G401.6 (cell line): ENCODE measurements around the gene SH2D1B.

ENCODE experiments used
- FAIRE-seq: peaks from 2 replicates; lab custom pipeline; 2012; peaks lifted over from hg19 to GRCh38; lab: Jason Lieb, UNC

Gene SH2D1B

GRCh38 chr1:162381941-162382750 lies 29.8 kb downstream of the SH2D1B start:
- FAIRE-seq = no peak

- no peak for FAIRE-seq
Measured at GRCh38 chr1:162381383-162381782, 30.6 kb downstream of the SH2D1B start, which contains the start of gene C1orf226. Gene C1orf226 (plus strand): TSS chr1:162381728. CDS start chr1:162381902, 174 bp downstream.

DNA sequence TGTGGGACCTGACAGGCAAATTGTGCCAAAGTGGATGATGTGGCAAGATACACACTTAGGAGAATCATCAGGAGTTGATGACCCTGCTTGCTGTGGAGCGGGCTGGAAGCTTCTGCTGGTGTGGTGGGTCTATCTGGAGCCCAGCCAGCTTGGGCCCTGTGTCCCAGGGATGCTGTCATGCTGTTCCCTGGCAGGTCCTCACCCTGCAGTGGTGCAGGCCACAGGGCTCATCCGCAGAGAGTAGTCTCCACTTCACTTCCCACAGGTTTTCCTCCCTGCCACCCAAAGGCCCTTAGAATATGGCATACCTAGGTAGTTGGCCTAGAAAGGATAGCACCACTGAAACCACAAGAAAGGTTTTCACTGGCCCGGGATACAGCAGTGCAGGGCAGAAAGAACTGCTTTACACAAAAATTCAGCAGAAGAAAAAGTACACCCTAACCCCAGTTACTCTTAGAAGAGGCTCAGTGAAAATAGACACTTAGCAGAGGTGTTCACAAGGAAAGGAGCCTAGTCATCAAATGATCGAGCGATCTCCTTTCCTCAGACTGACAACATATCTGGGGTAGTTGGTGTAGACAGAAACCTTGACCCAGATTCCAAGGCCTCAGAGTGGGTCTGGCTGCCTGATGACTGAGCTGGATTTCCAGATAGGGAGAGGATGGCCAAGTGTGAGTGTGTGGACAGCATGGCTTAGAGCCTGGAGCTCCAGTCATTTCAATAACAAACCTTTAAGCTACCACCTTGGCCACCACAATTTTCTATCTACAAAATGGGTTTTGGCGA lies 31.7 kb downstream of the SH2D1B start:
- no peak for FAIRE-seq

GRCh38 chr1:162376691-162377090 lies 35.2 kb downstream of the SH2D1B start, which contains the start of gene SPATA46:
Gene SPATA46 (minus strand): TSS chr1:162376854. CDS start chr1:162376790, 64 bp downstream.
- FAIRE-seq = no peak

DNA sequence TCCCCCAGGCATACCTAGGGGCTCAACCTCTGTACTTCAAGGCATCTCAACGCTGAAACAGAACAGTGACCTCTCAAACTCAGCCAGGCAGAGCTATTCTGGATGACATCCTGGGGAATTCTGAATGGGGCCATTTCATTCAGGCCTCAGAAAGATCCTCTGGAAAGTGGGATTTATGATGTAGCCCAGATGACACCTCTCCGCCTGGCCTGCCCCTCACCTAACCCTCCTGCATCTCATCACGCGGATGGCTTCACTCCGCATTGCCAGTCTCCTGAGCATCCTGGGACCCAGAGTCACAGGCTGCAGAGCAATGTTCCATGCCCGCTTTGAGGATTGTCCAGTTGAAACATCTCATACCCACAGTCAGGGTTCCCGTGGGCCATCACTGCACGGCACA lies 36.5 kb downstream of the SH2D1B start:
- FAIRE-seq = no peak

DNA sequence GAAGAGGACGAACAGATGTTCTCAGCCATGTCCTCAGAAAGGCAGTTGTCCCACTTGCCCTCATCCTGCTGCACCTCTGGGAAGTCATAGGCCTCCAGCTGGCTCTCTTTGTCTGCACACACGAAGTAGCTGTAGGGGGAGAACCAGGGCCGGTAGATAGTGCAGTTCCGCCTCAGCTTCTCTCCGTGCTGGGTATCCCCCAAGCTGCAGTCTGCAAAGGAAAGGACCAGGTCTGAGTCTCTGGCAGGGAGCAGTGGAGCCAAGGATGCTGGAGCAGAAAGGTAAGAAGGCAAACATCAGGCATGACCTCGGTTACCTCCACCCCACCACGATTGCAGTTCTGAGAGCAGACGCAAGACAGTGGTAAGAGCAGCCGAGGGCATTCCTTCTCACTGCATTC lies 37.5 kb downstream of the SH2D1B start:
- no peak for FAIRE-seq

DNA sequence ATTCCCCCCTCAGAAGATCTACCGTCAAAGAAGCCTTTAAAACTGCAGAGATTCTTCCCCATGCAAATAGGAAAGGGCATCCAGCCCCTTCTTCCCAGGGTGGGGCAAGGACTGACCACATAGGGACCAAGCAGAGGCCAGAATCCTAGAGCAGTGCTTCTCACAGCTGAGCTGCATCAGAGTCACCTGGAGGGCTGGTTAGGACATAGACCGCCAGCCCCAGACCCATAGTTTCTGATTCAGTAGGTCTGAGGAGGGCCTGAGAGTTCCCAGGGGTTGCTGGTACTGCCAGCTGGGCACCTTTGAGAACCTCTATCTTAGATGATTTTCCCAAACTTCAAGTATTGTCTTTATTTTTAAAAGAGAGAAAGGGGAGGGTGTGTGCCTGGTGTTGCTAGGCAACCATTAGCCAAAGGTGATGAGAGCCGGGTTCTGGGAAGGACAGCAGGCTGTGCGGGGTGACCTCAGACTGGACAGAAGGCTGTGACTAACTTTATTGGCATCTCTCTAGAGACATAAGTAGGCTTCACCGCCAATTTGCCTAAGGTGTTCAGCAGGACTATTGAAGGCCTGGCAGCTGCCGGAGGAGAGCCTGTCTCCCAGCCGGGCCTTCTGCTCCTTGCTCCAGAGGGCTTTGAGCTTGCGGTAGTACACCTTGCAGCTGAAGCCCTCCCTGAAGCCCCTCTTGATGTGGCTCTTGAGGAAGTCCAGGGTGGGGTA lies 38.2 kb downstream of the SH2D1B start:
- no peak for FAIRE-seq

GRCh38 chr1:162373072-162373427 lies 38.9 kb downstream of the SH2D1B start:
- no peak for FAIRE-seq

DNA sequence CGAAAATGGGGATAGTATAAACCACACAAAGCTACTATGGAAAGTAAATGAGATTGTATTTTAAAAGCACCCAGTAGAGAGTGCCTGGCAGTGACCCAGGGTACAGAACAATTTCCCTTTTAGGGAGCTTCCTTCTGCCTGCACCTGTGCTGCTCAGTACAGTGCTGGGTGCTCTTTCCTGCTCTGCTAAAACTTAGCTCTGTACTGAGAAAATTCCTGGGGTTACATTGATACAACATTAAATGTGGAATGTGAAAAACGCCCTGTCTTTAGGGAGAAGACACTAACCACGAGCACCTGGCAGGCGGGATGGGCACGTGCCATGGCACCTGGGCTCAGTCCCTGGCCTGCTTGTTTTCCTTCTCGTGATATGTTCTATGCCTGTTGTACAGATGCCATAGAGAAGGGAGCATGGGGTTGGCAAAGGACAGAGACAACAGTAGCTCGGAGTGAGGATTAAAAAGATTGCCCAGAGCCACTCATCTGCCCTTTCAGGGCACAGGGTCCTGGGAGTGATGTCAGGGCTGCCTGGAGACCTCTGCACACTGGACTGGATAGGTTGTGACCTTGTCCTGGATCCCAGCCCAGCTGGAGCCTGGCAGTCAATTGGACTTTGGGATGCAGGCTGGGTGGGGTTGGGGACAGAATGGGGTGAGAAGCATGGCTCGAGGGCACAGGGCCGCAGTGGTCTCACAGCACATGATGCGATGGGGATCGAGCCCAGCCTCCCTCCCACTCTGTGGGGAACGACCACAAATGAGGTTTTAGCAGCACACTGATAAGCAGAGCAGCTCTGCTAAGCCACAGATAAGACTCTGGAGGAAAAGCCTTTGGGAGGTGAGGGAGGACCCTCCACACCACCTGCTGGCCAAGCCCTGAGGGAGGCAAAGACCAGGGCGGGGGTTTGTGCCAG lies 39.5 kb downstream of the SH2D1B start:
- FAIRE-seq = no peak

DNA sequence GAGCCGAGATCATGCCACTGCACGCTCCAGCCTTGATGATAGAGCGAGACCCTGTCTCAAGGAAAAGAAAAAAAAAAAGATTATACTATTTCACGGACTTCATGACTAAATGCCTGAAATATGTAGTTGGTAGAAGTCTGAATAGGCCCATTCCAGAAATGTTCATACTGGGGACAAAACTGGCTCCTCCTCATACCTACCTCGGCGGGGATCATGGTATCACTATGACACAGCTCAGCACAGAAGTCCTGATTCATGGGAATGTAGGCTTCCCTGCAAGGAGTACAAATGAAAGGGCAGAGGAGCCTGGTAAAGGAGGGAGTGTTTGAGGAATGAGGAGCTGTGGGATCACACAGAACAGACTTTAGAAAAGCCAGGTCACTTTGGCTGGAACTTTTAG lies 40.3 kb downstream of the SH2D1B start:
- no peak for FAIRE-seq

DNA sequence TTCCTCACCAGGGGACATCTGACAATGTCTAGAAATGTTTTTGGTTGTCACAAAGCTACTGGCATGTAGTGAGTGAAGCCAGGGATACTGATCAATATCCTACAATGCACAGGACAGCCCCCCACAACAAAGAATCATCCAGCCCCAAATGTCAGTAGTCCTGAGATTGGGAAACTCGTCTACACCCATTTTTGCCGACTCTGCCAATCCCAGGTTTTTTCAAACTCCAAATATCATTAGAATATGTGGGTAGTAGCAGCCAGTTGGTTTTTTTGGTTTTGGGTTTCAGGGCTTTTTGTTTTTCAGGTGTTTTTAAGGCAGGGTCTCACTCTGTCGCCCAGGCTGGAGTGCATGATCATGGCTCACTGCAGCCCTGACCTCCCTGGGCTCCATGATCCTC lies 41.2 kb downstream of the SH2D1B start:
- FAIRE-seq = no peak

DNA sequence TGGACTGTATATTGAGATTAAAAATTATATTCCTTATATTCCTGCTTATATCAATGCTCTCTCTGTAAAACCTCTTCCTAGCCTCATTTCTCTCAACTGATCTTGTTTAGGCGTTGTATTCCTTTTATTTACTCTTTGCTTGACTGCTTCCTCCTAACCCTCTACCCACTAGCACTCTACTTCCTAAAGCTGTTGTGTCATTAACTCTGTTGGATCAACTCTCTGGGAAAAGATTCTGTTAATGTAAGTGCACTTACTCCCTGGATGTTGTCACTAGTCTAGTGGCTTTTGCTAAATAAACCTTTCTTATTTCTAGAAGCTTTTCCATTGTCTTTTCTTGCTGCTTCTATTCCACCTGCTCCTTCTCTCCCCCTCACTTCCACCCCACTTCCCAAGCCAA lies 41.8 kb downstream of the SH2D1B start:
- FAIRE-seq = no peak

DNA sequence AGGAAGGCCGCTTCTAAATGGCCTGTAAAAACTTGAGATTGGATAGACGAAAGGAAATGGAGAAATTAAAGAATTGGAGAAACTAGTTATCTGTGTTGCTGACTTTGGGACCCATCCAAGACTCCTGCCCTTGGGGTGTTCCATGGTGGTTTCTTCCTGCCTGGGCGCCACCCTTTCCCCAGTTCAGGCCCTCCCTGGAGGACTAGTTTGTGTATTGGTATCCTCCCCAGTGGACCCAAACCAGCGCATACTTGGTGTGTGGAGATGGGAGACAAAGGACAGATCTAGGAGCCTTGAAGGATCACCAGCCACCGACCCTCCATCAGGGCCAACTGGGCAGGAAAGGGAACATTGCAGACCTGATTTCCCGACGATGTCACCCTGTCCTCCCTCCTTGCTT lies 42.4 kb downstream of the SH2D1B start:
- FAIRE-seq = no peak

DNA sequence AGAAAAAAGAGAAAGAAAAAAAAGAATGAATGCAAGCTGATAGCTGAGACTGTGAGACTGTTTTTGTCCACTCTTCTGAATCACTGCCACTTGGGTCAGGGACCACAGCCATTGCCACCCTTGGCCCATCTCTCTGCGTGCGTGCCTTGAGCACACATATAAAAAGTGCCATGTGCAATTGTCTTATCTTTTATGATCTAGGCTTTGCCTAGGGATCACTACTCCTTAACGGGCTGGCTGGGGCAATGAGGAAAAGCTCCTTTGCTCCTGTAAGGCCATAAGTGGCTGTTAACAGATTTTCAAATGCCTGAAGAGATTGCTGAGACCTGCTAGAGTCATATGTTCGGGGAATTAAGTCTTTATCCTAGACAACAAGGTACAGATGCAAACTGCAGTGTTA lies 43.5 kb downstream of the SH2D1B start:
- FAIRE-seq = no peak

DNA sequence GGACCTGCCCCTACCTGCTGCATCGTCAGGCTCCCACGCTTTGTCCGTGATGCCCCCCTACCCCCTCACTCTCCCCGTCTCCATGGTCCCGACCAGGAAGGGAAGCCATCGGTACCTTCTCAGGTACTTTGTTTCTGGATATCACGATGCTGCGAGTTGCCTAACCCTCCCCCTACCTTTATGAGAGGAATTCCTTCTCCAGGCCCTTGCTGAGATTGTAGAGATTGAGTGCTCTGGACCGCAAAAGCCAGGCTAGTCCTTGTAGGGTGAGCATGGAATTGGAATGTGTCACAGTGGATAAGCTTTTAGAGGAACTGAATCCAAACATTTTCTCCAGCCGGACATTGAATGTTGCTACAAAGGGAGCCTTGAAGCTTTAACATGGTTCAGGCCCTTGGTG lies 44.2 kb downstream of the SH2D1B start:
- FAIRE-seq = no peak

GRCh38 chr1:162367073-162367472 lies 44.9 kb downstream of the SH2D1B start:
- FAIRE-seq = no peak

DNA sequence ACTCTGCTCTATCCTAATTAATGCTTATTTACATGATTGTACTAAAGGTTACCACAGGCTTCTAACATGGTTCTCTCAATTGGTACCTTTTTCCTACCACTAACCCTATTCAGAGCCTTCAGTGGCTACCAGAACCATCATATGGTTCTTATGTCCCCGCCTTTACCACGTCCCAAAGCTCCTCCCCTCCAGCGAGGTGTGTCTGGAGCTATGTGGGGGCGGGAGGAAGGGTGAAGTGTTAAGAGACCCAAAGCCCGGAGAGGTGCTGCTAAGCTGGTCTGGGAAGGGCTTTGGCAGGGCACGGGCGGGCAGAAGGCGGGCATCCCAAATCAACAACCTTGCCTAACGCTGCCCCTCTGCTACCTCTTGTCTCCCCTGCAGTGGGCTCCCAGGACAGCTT lies 45.3 kb downstream of the SH2D1B start:
- FAIRE-seq = no peak

GRCh38 chr1:162366149-162366548 lies 45.8 kb downstream of the SH2D1B start:
- FAIRE-seq = no peak

DNA sequence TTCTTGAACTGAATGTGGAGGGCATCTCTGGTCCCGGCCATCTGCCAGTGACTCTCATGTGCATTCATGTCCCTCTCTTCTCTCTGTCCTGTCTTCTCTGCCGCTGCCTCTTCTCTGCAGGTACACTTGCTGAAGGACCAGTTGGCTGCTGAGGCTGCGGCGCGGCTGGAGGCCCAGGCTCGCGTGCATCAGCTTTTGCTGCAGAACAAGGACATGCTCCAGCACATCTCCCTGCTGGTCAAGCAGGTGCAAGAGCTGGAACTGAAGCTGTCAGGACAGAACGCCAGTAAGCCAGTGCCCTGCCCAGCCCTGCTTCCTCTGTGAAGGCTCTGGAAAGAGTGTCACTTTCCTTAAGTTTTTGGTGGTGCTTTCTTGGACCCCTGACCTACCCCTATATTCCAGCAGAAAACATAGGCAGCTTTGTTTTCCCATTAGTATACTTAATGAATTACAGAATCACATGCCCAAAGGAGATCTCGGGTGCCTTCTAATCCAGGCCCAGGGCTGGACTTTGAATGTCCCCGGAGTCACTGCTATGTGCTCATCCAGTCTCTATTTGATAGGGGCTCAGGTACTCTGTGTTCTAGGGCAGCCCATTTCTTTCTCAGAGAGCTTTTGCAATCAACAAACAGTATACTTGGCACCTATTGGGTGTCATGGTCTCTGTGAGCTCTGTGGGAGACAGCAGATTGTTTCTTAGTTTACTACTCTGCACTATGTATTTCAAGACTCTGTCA lies 46.5 kb downstream of the SH2D1B start:
- FAIRE-seq = no peak

GRCh38 chr1:162364498-162364897 lies 47.4 kb downstream of the SH2D1B start:
- FAIRE-seq = no peak

GRCh38 chr1:162363823-162364222 lies 48.1 kb downstream of the SH2D1B start:
- no peak for FAIRE-seq
